GM12878 (cell line): ENCODE measurements around the gene ZDHHC14. TPM values are rescaled to one million over a fixed set of nuclear protein-coding genes. Genes with fewer than 3 reads are reported as not detected.

ENCODE experiments used
- BCL3 ChIP-seq: IDR thresholded peaks from 2 replicates; pipeline ENCODE4 v1.6.1; 2011; ENCODE audit warnings: borderline replicate concordance, low read depth, mild to moderate bottlenecking, moderate library complexity, low read length; ENCODE audit not compliant: insufficient read depth, poor library complexity, severe bottlenecking
- CEBPB ChIP-seq, 2 experiments: fragments of 150-350 bp in 1 of 2; IDR thresholded peaks; 2 replicates each; pipeline ENCODE4 v1.6.1; 2012 to 2014; ENCODE audit warnings: low read depth in 2 of 2, low read length in 2 of 2, borderline replicate concordance in 1 of 2, inconsistent platforms in 1 of 2
- CHD2 ChIP-seq: IDR thresholded peaks from 2 replicates; pipeline ENCODE4 v1.6.1; 2011; ENCODE audit warnings: low read depth, low read length, improper control_type of control experiment, borderline replicate concordance
- CHD4 ChIP-seq: fragments of 200-600 bp; sonication (generic); IDR thresholded peaks from 2 replicates; pipeline ENCODE4 v1.6.1; 2016; ENCODE audit warnings: mild to moderate bottlenecking
- ESRRA ChIP-seq: IDR thresholded peaks from 2 replicates; pipeline ENCODE4 v1.6.1; 2012; ENCODE audit warnings: mild to moderate bottlenecking, low read length, improper control_type of control experiment
- HCFC1 ChIP-seq: fragments of 150-350 bp; IDR thresholded peaks from 2 replicates; pipeline ENCODE4 v1.6.1; 2014; ENCODE audit warnings: low read length
- HDGF ChIP-seq: fragments of 450-650 bp; IDR thresholded peaks from 2 replicates; pipeline ENCODE4 v1.6.1; 2016; ENCODE audit warnings: antibody characterized with exemption
- IKZF2 ChIP-seq, 2 experiments: fragments of 450-650 bp; IDR thresholded peaks; 2 replicates each; pipeline ENCODE4 v1.6.1; 2017; ENCODE audit warnings: mild to moderate bottlenecking in 2 of 2, moderate library complexity in 2 of 2
- IRF3 ChIP-seq: fragments of 450-650 bp; IDR thresholded peaks from 2 replicates; pipeline ENCODE4 v1.6.1; 2014; ENCODE audit warnings: mild to moderate bottlenecking
- JUNB ChIP-seq: IDR thresholded peaks from 2 replicates; pipeline ENCODE4 v1.6.1; 2016; ENCODE audit warnings: antibody characterized with exemption, mild to moderate bottlenecking
- LARP7 ChIP-seq: fragments of 450-650 bp; IDR thresholded peaks from 2 replicates; pipeline ENCODE4 v1.6.1; 2017; ENCODE audit warnings: mild to moderate bottlenecking
- MEF2A ChIP-seq: IDR thresholded peaks from 2 replicates; pipeline ENCODE4 v1.6.1; 2011; ENCODE audit warnings: low read depth, mild to moderate bottlenecking, low read length, moderate library complexity; ENCODE audit not compliant: insufficient read depth
- MEF2B ChIP-seq: fragments of 450-650 bp; IDR thresholded peaks from 2 replicates; pipeline ENCODE4 v1.6.1; 2018; ENCODE audit warnings: mild to moderate bottlenecking, moderate library complexity; ENCODE audit not compliant: partially characterized antibody, poor library complexity, severe bottlenecking
- MLLT1 ChIP-seq: fragments of 450-650 bp; IDR thresholded peaks from 2 replicates; pipeline ENCODE4 v1.6.1; 2016; ENCODE audit warnings: mild to moderate bottlenecking
- MYB ChIP-seq: fragments of 150-350 bp; IDR thresholded peaks from 2 replicates; pipeline ENCODE4 v1.6.1; 2014; ENCODE audit warnings: mild to moderate bottlenecking, low read depth, low read length, borderline replicate concordance
- PML ChIP-seq: IDR thresholded peaks from 2 replicates; pipeline ENCODE4 v1.6.1; 2012; ENCODE audit warnings: low read length, inconsistent platforms
- PRDM15 ChIP-seq: fragments of 450-650 bp; formaldehyde crosslinking; IDR thresholded peaks from 2 replicates; pipeline ENCODE4 v1.4.0; 2020; ENCODE audit warnings: mild to moderate bottlenecking, moderate library complexity
- SPI1 ChIP-seq: IDR thresholded peaks from 2 replicates; pipeline ENCODE4 v1.6.1; 2011; ENCODE audit warnings: low read depth, mild to moderate bottlenecking, low read length, moderate library complexity, borderline replicate concordance; ENCODE audit not compliant: insufficient read depth
- SREBF1 ChIP-seq: IDR thresholded peaks from 2 replicates; pipeline ENCODE4 v1.6.1; 2012; ENCODE audit warnings: mild to moderate bottlenecking, low read length
- TCF12 ChIP-seq: IDR thresholded peaks from 2 replicates; pipeline ENCODE4 v1.6.1; 2011; ENCODE audit warnings: low read depth, mild to moderate bottlenecking, low read length
- USF1 ChIP-seq: IDR thresholded peaks from 2 replicates; pipeline ENCODE4 v1.6.1; 2011; ENCODE audit warnings: borderline replicate concordance, low read depth, mild to moderate bottlenecking, moderate library complexity, mixed read lengths, low read length; ENCODE audit not compliant: insufficient read depth; ENCODE audit errors: extremely low read length
- YBX1 ChIP-seq: fragments of 450-650 bp; IDR thresholded peaks from 2 replicates; pipeline ENCODE4 v1.6.1; 2016; ENCODE audit warnings: antibody characterized with exemption
- ZNF24 ChIP-seq: fragments of 450-650 bp; IDR thresholded peaks from 2 replicates; pipeline ENCODE4 v1.6.1; 2017; ENCODE audit warnings: antibody characterized with exemption, mild to moderate bottlenecking
- polyA plus RNA-seq, 11 experiments: library from polyadenylated mRNA; depleted of rRNA in 4 of 11; unstranded in 6 of 11; stranded (reverse) in 5 of 11; fragments of >200 nt; fragmentation: Nextera tagmentation in 4 of 11; fragmentation: Illumina TruSeq in 1 of 11; extraction: Ambion mirVana in 4 of 11; extraction: Trizol in 1 of 11; gene quantifications; 1 replicate in 1 of 11; 2 replicates in 10 of 11; pipeline versions ENCODE4 v1.2.1 to v1.2.3, GENCODE V29; 2011 to 2016; ENCODE audit warnings: inconsistent platforms in 2 of 11, missing spikeins in 2 of 11, low read depth in 1 of 11
- total RNA-seq, 4 experiments: library from RNA; depleted of rRNA in 3 of 4; stranded (reverse); fragments of >200 nt in 3 of 4; fragmentation: Illumina TruSeq in 1 of 4; extraction: Trizol in 1 of 4; gene quantifications; 2 replicates each; pipeline versions ENCODE4 v1.2.1 to v1.2.3, GENCODE V29; 2013 to 2021

ZDHHC14 gene
- total and polyA plus RNA-seq, 10 of the 15 experiments (the other 5 are each of a cell fraction or from before 2014, with no cell fraction given): 0.15 to 16.0 (median 0.76) TPM; not detected in 1

GRCh38 chr6:157558487-157559200 is 177.7 kb downstream of the ZDHHC14 start (continued):
- TF ChIP-seq LARP7 (no peak), BCL3 (no peak), HDGF (no peak), ZNF24 (no peak), SPI1 (no peak), MEF2B (no peak), YBX1 (no peak), MEF2A (no peak), PML (no peak), ESRRA (no peak), CEBPB (IDR thresholded peaks at IDR 0.05; ENCODE audit: borderline replicate concordance in 1 of 2, low read depth in 2 of 2, low read length in 2 of 2) (no peak), SREBF1 (no peak), PRDM15 (CRISPR knock-in tag) (peak; percentile 34; the same call in 1 of the 2 replicates), IKZF2 (IDR thresholded peaks at IDR 0.05) (peak; percentile 45 to 56), HCFC1 (no peak), JUNB (no peak), IRF3 (no peak), MLLT1 (0 out of 2 replicates have a peak, but pooled peaks have one; percentile 12), CHD2 (no peak), TCF12 (0 out of 2 replicates have a peak, but pooled peaks have one; percentile 34), USF1 (no peak), MYB (no peak), CHD4 (no peak)
